Trophoblast cell (in vitro differentiated cells and primary cell): ENCODE results near the gene NME3.

ENCODE experiments used
- DNase-seq, 2 donors: peaks; one replicate each; pipeline ENCODE4 v3.0.0-alpha.2; 2016
- H2AFZ ChIP-seq: 2 replicates; pipeline ENCODE4 v1.6.1; 2013; ENCODE audit warnings: low read length, moderate library complexity, mild to moderate bottlenecking; ENCODE audit not compliant: insufficient read depth, poor library complexity
- H2AK5ac ChIP-seq: 2 replicates; pipeline ENCODE4 v1.6.1; 2013; ENCODE audit warnings: mild to moderate bottlenecking, low read length
- H2BK120ac ChIP-seq: 2 replicates; pipeline ENCODE4 v1.6.1; 2013; ENCODE audit warnings: low read length, mild to moderate bottlenecking, moderate library complexity; ENCODE audit not compliant: insufficient read depth, poor library complexity
- H2BK12ac ChIP-seq: 2 replicates; pipeline ENCODE4 v1.6.1; 2013; ENCODE audit warnings: mild to moderate bottlenecking, low read length, moderate library complexity
- H2BK5ac ChIP-seq: 2 replicates; pipeline ENCODE4 v1.6.1; 2013; ENCODE audit warnings: low read length, low read depth, moderate library complexity, mild to moderate bottlenecking; ENCODE audit not compliant: poor library complexity
- H3K14ac ChIP-seq: 2 replicates; pipeline ENCODE4 v1.6.1; 2013; ENCODE audit warnings: mild to moderate bottlenecking, low read length
- H3K18ac ChIP-seq: 2 replicates; pipeline ENCODE4 v1.6.1; 2013; ENCODE audit warnings: mild to moderate bottlenecking, low read length
- H3K23ac ChIP-seq: 2 replicates; pipeline ENCODE4 v1.6.1; 2013; ENCODE audit warnings: low read length
- H3K27ac ChIP-seq: 2 replicates; pipeline ENCODE4 v1.5.1; 2013; ENCODE audit warnings: low read depth, mild to moderate bottlenecking, inconsistent platforms, low read length, moderate library complexity
- H3K27me3 ChIP-seq: 2 replicates; pipeline ENCODE4 v1.6.1; 2013; ENCODE audit warnings: inconsistent platforms, mild to moderate bottlenecking, low read length, moderate library complexity; ENCODE audit not compliant: insufficient read depth
- H3K36me3 ChIP-seq, 2 experiments: 1 replicate in 1 of 2; 2 replicates in 1 of 2; pipeline ENCODE4 v1.6.1; 2013; ENCODE audit warnings: low read length in 2 of 2, mild to moderate bottlenecking in 2 of 2, moderate library complexity in 1 of 2; ENCODE audit not compliant: insufficient read depth in 2 of 2, control insufficient read depth in 1 of 2
- H3K4ac ChIP-seq: 2 replicates; pipeline ENCODE4 v1.6.1; 2013; ENCODE audit warnings: low read depth, mild to moderate bottlenecking, low read length, moderate library complexity
- H3K4me1 ChIP-seq, 2 experiments: 1 replicate in 1 of 2; 2 replicates in 1 of 2; pipeline ENCODE4 v1.6.1; 2013; ENCODE audit warnings: low read length in 2 of 2, mild to moderate bottlenecking in 2 of 2, moderate library complexity in 1 of 2; ENCODE audit not compliant: insufficient read depth in 2 of 2, control insufficient read depth in 1 of 2
- H3K4me2 ChIP-seq: 2 replicates; pipeline ENCODE4 v1.6.1; 2013; ENCODE audit warnings: inconsistent platforms, mild to moderate bottlenecking, low read length, moderate library complexity
- H3K4me3 ChIP-seq: 2 replicates; pipeline ENCODE4 v1.5.1; 2013; ENCODE audit warnings: mild to moderate bottlenecking, low read depth, low read length, inconsistent platforms
- H3K79me1 ChIP-seq: one replicate; pipeline ENCODE4 v1.6.1; 2013; ENCODE audit warnings: low read length
- H3K79me2 ChIP-seq: 2 replicates; pipeline ENCODE4 v1.6.1; 2013; ENCODE audit warnings: low read length, mild to moderate bottlenecking; ENCODE audit not compliant: control insufficient read depth, insufficient read depth, poor library complexity
- H3K9ac ChIP-seq: 2 replicates; pipeline ENCODE4 v1.6.1; 2013; ENCODE audit warnings: mild to moderate bottlenecking, low read length
- H3K9me3 ChIP-seq: 2 replicates; pipeline ENCODE4 v1.6.1; 2013; ENCODE audit warnings: low read depth, mild to moderate bottlenecking, control low read depth, inconsistent platforms, low read length; ENCODE audit not compliant: insufficient read depth
- H4K12ac ChIP-seq: 2 replicates; pipeline ENCODE4 v1.6.1; 2013; ENCODE audit warnings: low read depth, mild to moderate bottlenecking, low read length, moderate library complexity
- H4K8ac ChIP-seq: 2 replicates; pipeline ENCODE4 v1.6.1; 2013; ENCODE audit warnings: low read depth, mild to moderate bottlenecking, low read length, moderate library complexity
- H4K91ac ChIP-seq: one replicate; pipeline ENCODE4 v1.6.1; 2013; ENCODE audit warnings: low read depth, mild to moderate bottlenecking, low read length, moderate library complexity
- WGBS: extraction: QIAGEN DNeasy Blood & Tissue Kit; methylation state at CpG from one replicate; pipeline ENCODE4 v1.1.7; 2013; ENCODE audit warnings: missing lambda C conversion rate; ENCODE audit not compliant: insufficient read length, insufficient coverage; ENCODE audit errors: extremely low coverage; 5-methylcytosine and 5-hydroxymethylcytosine counted together

NME3 gene

DNA sequence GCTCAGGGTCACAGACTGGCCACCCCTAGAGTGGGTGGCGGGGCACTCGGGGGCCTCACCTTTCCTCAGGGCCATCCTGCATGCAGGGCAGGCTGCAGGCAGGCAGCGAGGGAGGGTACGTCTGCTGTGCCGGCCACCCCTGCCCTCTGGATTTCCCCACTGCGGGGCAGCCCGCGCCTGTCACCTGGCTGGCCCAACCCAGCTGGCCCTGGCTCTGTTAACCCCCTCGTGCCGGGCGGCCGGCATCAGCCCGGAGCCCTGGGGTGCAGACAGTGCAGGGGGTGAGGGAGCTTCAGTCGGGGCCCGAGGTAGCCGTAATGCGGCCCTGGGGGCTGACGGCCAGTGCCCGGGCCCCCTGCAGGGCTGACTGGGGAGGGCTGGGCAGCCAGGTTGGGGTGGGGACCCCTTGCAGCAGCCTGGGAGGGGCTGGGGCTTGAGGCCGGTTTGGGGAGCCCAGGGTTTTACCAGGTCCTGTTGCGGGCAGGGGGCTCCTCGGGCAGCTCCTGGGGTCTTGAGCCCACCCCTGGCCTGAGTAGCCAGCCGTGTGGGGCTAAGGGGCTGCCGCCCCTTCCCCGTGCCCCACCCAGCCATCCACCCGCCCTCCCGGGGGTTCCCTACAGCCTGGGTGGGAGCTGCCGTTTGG lies 22.4 kb upstream of the NME3 start, which contains the start of gene IGFALS:
Gene IGFALS, minus strand, starts transcription at position 128 of the 643 bp plus-strand sequence. Its CDS starts 53 bp downstream, at position 75.
- Histone ChIP-seq H3K36me3 (peaks cover 28 to 33% of the 10 kb centered on the region in 2 experiments), H3K23ac (no peak within 1 kb of the TSS), H4K91ac (no peak within 1 kb of the TSS), H3K27me3 (no peaks in the 10 kb centered on the region), H2BK120ac (no peak within 1 kb of the TSS), H3K4me2 (no peak within 1 kb of the TSS), H3K79me1 (no peaks in the 10 kb centered on the region), H3K4ac (no peak within 1 kb of the TSS), H4K8ac (no peak within 1 kb of the TSS), H3K18ac (no peak within 1 kb of the TSS), H3K14ac (no peak within 1 kb of the TSS), H3K27ac (no peak within 1 kb of the TSS), H2AFZ (no peak within 1 kb of the TSS), H4K12ac (no peak within 1 kb of the TSS), H2AK5ac (no peak within 1 kb of the TSS), H2BK12ac (no peak within 1 kb of the TSS), H3K9ac (no peak within 1 kb of the TSS), H2BK5ac (no peak within 1 kb of the TSS), H3K79me2 (no peaks in the 10 kb centered on the region), H3K4me1 (no peaks in the 10 kb centered on the region), H3K9me3 (peaks cover 5% of the 10 kb centered on the region), H3K4me3 (no peak within 1 kb of the TSS)
- DNase-seq: no peak
- no CpG with 5 or more reads among the region's 28 CpGs for WGBS

DNA sequence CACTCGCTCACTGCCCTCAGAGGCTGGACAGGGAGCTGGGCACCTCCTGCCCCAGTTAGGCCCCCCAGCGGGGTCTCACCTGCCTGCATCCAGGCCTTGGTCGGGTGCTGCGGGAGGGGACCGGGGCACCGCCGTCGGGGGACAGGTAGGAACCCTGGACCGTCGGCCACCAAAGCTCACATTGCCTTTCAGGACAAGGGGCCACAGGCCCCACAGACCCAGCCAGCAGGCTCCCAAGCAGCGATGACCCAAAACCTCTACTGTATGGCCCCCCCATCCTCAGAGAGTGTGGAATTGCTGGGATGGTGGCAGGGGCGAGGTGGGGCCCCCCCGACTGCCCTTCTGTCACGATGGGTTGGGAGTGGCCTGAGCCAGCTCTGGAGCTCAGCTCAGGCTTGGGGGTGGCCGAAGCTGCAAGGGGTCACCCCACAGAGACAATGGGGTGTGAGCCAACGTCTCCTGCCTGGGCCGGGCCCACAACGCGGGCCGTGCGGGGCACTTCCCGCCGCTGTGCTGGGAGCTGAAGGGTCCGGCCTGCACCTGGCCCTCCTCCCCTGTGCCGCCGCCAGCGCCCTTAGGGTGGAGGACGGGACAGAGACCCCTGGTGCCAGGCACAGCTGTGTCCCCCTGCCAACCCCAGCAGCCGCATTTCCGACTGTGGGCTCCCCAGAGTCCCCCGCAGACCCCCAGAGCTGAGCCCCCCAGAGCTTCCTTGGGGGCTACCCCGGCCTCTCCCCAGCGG lies 21.7 kb upstream of the NME3 start:
- Histone ChIP-seq H3K27ac (no peak overlapping the region), H3K9me3 (peaks cover 2% of the 10 kb centered on the region), H3K9ac (no peak overlapping the region), H3K14ac (no peak overlapping the region), H3K79me2 (no peaks in the 10 kb centered on the region), H2BK5ac (no peak overlapping the region), H3K4ac (no peak overlapping the region), H2AFZ (no peak overlapping the region), H3K79me1 (no peaks in the 10 kb centered on the region), H3K18ac (no peak overlapping the region), H2BK120ac (no peak overlapping the region), H3K27me3 (no peaks in the 10 kb centered on the region), H2AK5ac (no peak overlapping the region), H3K23ac (no peak overlapping the region), H4K91ac (no peak overlapping the region), H3K4me3 (no peak overlapping the region), H4K8ac (no peak overlapping the region), H3K4me1 (no peaks in the 10 kb centered on the region), H3K36me3 (peaks cover 35 to 40% of the 10 kb centered on the region in 2 experiments), H3K4me2 (no peak overlapping the region), H4K12ac (no peak overlapping the region), H2BK12ac (no peak overlapping the region)
- no CpG with 5 or more reads among the region's 33 CpGs for WGBS
- no peak for DNase-seq

DNA sequence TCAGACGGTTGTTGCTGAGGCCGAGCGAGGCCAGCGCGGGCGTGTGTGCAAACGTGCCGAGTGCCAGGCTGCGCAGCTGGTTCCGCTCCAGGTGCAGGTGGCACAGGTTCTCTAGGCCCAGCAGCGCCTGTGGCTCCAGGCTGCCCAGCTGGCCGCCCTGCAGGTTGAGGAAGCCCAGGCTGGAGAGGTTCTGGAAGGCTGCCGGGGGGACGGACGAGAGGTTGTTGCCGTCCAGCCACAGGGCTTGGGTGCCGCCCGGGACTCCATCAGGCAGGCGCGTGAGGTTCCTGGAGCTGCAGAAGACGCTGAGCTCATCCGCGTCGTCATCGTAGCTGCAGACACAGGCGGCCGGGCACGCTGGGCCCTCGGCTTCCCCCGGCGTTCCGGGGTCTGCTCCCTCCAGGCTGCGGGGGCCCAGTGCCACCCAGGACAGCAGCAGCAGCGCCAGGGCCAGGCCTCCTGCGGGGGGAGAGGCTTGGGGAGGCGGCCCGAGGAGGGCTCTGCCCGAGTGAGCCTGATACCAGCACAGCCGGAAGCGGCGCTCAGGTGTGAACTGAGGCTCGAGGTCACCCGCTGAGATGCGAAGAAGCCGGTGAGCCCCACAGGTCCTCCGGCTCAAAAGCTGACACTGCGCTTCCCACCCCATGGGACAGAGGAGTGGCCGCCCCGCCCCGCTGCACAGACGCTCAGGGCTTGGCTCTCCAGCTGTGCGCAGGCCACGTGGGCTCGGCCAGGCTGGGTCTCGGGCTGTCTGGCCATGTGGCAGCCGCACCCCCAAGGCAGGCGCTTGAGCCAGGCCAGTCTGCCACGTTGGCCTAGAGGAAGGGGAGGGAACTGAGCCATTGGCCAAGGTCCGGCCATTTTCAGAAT lies 20.8 kb upstream of the NME3 start:
- DNase-seq: no peak
- H3K4me1 ChIP-seq: no peaks in the 10 kb centered on the region
- no CpG with 5 or more reads among the region's 59 CpGs for WGBS
- no peak overlapping the region for H4K12ac ChIP-seq
- no peak overlapping the region for H2BK120ac ChIP-seq
- no peak overlapping the region for H3K9ac ChIP-seq
- H2BK12ac ChIP-seq: no peak overlapping the region
- no peak overlapping the region for H2AK5ac ChIP-seq
- H3K27me3 ChIP-seq: no peaks in the 10 kb centered on the region
- H3K4me3 ChIP-seq: no peak overlapping the region
- no peaks in the 10 kb centered on the region for H3K9me3 ChIP-seq
- H3K18ac ChIP-seq: no peak overlapping the region
- H3K14ac ChIP-seq: no peak overlapping the region
- no peak overlapping the region for H2AFZ ChIP-seq
- no peak overlapping the region for H2BK5ac ChIP-seq
- H4K8ac ChIP-seq: no peak overlapping the region
- no peak overlapping the region for H3K27ac ChIP-seq
- no peak overlapping the region for H3K4ac ChIP-seq
- H3K79me2 ChIP-seq: no peaks in the 10 kb centered on the region
- no peaks in the 10 kb centered on the region for H3K79me1 ChIP-seq
- H3K4me2 ChIP-seq: no peak overlapping the region
- no peak overlapping the region for H3K23ac ChIP-seq
- H3K36me3 ChIP-seq: peaks cover 43 to 48% of the 10 kb centered on the region in 2 experiments
- no peak overlapping the region for H4K91ac ChIP-seq

DNA sequence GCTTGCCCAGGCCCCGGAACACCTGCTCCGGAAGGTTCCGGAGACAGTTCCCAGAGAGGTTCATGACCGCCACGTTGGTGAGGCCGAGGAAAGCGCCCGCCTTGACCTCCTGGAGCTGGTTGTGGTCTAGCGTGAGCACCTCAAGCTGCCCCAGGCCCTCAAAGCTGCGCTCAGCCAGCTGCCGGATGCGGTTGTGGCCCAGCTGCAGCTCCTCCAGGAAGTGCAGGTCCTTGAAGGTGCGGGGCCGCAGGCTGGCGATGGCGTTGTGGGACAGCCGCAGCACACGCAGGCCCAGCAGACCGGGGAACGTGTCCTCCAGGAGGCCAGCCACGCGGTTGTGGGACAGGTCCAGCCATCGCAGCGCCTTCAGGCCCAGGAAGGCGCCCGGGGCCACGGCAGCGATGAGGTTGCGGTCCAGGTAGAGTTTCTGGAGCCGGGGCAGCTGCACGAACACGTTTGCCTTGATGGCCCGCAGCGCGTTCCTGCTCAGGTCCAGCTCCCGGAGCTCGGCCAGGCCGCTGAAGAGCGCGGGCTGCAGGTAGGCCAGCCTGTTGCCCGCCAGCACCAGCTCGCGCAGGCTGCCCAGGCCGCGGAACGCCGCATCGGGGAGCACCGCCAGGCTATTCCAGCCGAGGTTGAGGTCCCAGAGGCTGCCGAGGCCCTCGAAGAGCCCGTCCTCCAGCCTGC lies 20.1 kb upstream of the NME3 start:
- Histone ChIP-seq H4K12ac (no peak overlapping the region), H3K27me3 (no peaks in the 10 kb centered on the region), H3K36me3 (peaks cover 51 to 56% of the 10 kb centered on the region in 2 experiments), H3K79me1 (no peaks in the 10 kb centered on the region), H3K9me3 (no peaks in the 10 kb centered on the region), H3K4me2 (no peak overlapping the region), H3K27ac (no peak overlapping the region), H4K91ac (no peak overlapping the region), H3K23ac (no peak overlapping the region), H2BK5ac (no peak overlapping the region), H4K8ac (no peak overlapping the region), H3K4ac (no peak overlapping the region), H2AK5ac (no peak overlapping the region), H3K79me2 (no peaks in the 10 kb centered on the region), H2BK12ac (no peak overlapping the region), H3K18ac (no peak overlapping the region), H2BK120ac (no peak overlapping the region), H3K14ac (no peak overlapping the region), H3K4me3 (no peak overlapping the region), H3K9ac (no peak overlapping the region), H3K4me1 (no peaks in the 10 kb centered on the region), H2AFZ (no peak overlapping the region)
- no CpG with 5 or more reads among the region's 53 CpGs for WGBS
- DNase-seq: no peak
